Heart left ventricle (tissue), 13 donors: ENCODE data around the gene KLHL6.

Experiments used
- CTCF ChIP-seq, 12 donors: fragments of 200-600 bp; sonication (generic) in 4 of 12; IDR thresholded peaks; one replicate each; pipeline versions ENCODE4 v1.5.0 to v1.8.0; 2018 to 2022; ENCODE audit warnings: antibody characterized with exemption in 12 of 12, mild to moderate bottlenecking in 5 of 12
- POLR2A ChIP-seq, 2 donors: fragments of 450-650 bp; IDR thresholded peaks; one replicate each; pipeline ENCODE4 v1.6.1; 2017; ENCODE audit warnings: antibody characterized with exemption in 2 of 2, mild to moderate bottlenecking in 2 of 2, moderate library complexity in 2 of 2
- donor health status: ischemic (EF 13 %, LVEDD 7.1; RV severe dilation, severe dysfunction).
- donor health status: DM: no; HTN: yes; CAD: no.
- donor health status: DM: no; HTN: no; CAD: no.
- donor health status: ischemic (EF 25% LVEDD 6.9; RV normal size, moderate dysfunction).
- donor health status: ischemic (EF 25% LVEDD 5.7; RV mildly dilated, moderate dysfunction).
- donor health status: ischemic (EF 35%, LVEDD 5.7; RV mildly dilated, moderate dysfunction).
- donor health status: nonischemic (EF 11% LVEDD 7.7; RV severe dilation, severe dysfunction).
- donor health status: DM: yes; HTN: yes; CAD: no.
- donor health status: PGD.
- donor health status: ischemic (EF 29% LVEDD 5.4; RV normal size, mild dysfunction).
- donor health status: nonischemic (EF 23%, LVEDD 6.1; RV moderate dilation, normal function).

- TF ChIP-seq CTCF (IDR thresholded peaks at IDR 0.05) = no peak
- TF ChIP-seq POLR2A (IDR thresholded peaks at IDR 0.05) = no peak
Measured at GRCh38 chr3:183477801-183478456, 77.6 kb downstream of the KLHL6 start.
